ENCODE data around the gene RAB10. TPM values are rescaled to one million over a fixed set of nuclear protein-coding genes. Genes with fewer than 3 reads are reported as not detected.

The RAB10 gene
- total RNA-seq, 1 experiment from 2014 or later: 167 TPM

DNA sequence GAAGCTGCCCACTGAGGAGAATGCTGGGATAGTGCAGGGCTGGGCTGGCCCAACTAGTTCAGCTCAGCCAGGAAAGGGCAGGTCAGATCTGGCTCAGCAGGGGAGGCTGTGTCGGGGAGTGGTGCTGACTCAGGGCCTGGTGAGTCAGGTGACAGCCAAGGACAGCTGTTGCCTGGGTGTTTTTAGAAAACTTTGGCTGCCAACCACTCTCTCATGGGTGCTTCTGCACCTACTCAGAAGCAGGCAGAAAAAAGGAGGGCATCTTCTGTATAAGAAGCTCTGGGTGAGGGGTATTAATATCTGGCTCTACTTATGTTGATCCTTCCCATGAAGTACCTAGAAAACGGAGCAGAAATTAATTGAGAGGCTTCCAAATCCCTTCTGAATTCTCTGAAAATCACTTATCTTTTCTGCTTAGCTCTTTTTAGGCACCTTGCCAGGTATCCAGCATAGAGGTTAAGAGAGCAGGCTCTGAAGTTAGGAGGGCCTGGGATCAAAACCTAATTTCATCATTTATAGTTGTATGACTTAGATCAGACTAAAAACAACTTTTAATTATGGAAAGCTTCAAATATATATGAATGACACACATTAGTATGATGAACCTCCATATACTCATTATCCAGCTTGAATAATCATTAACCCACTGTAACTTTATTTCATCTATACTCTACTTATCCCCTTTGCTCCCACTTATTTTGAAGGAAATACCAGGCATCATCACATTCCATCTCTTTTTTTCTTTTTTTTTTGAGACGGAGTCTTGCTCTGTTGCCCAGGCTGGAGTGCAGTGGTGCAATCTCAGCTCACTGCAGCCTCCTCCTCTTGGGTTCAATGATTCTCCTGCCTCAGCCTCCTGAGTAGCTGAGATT, 15.5 kb upstream of the RAB10 start (continued):
- TF ChIP-seq, protein P1, sequence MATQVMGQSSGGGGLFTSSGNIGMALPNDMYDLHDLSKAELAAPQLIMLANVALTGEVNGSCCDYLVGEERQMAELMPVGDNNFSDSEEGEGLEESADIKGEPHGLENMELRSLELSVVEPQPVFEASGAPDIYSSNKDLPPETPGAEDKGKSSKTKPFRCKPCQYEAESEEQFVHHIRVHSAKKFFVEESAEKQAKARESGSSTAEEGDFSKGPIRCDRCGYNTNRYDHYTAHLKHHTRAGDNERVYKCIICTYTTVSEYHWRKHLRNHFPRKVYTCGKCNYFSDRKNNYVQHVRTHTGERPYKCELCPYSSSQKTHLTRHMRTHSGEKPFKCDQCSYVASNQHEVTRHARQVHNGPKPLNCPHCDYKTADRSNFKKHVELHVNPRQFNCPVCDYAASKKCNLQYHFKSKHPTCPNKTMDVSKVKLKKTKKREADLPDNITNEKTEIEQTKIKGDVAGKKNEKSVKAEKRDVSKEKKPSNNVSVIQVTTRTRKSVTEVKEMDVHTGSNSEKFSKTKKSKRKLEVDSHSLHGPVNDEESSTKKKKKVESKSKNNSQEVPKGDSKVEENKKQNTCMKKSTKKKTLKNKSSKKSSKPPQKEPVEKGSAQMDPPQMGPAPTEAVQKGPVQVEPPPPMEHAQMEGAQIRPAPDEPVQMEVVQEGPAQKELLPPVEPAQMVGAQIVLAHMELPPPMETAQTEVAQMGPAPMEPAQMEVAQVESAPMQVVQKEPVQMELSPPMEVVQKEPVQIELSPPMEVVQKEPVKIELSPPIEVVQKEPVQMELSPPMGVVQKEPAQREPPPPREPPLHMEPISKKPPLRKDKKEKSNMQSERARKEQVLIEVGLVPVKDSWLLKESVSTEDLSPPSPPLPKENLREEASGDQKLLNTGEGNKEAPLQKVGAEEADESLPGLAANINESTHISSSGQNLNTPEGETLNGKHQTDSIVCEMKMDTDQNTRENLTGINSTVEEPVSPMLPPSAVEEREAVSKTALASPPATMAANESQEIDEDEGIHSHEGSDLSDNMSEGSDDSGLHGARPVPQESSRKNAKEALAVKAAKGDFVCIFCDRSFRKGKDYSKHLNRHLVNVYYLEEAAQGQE (IDR thresholded peaks at IDR 0.05; ENCODE audit: low read depth): no peak
- TF ChIP-seq YY1 (IDR thresholded peaks at IDR 0.05; ENCODE audit: extremely low read depth, insufficient replicate concordance, low read depth, low read length): peak; percentile 55

DNA sequence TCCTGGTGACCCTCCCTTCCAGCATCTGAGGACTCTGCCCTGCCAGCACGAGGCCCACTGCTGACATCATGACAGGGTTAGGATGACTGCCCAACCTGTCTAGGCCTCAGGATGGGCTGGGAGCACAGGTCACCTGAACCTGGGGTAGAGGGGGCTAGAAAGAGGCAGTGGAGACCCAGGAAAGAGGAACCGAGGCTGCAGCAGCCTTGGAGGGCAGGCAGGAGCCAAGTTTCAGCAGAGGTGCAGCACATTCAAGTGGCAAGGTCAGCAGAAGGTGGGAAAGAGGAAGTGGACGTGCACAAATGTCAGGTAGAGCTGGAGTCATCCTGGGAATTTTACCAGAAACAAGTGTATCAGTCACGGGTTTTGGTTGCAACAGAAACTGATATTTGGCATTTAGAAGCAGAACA, 13.6 kb upstream of the RAB10 start:
- no peak for DNase-seq (ENCODE audit: low read depth, low spot score)
- intact Hi-C loops (cut with micrococcal nuclease): no loop called here
- Histone ChIP-seq H4K20me1 (ENCODE audit: insufficient read depth) (no peaks in the 10 kb centered on the region), H3K79me2 (ENCODE audit: insufficient read depth, low read length) (no peaks in the 10 kb centered on the region), H3K27me3 (ENCODE audit: insufficient read depth, low read length) (no peaks in the 10 kb centered on the region), H3K9me2 (ENCODE audit: insufficient read depth) (no peaks in the 10 kb centered on the region), H3K27ac (ENCODE audit: low read depth, low read length) (no peak overlapping the region), H3K4me2 (ENCODE audit: low read length) (no peak overlapping the region), H3K4me1 (ENCODE audit: control insufficient read depth in 1 of 2, insufficient read depth in 2 of 2, low read length in 2 of 2) (peaks cover 15 to 18% of the 10 kb centered on the region in 2 experiments), H2AFZ (ENCODE audit: low read depth, low read length, poor library complexity, severe bottlenecking) (no peak overlapping the region), H3K4me3 (replicated peaks in 1 of 2; ENCODE audit: low read depth in 1 of 2, low read length in 2 of 2) (no peak overlapping the region), H3K9me3 (ENCODE audit: control insufficient read depth in 1 of 2, insufficient read depth in 1 of 2, low read depth in 1 of 2, low read length in 2 of 2) (no peaks in the 10 kb centered on the region), H3K9ac (ENCODE audit: low read length) (no peak overlapping the region), H3K36me3 (ENCODE audit: control insufficient read depth in 1 of 2, insufficient read depth in 2 of 2, low read length in 2 of 2) (no peaks in the 10 kb centered on the region)
- ChIA-PET CTCF (no interaction called here), RAD21 (ENCODE audit: low non-redundant PET in 1 of 2, low total read pairs in 2 of 2, uncharacterized antibody in 2 of 2, unreplicated experiment in 2 of 2) (no interaction called here), POLR2A (no interaction called here)
- no TSS peak for BruUV-seq (replicated peaks)
- no peak for TF ChIP-seq EZH2phosphoT487 (IDR thresholded peaks at IDR 0.05; ENCODE audit: borderline replicate concordance)
- no peak for TF ChIP-seq EZH2 (IDR thresholded peaks at IDR 0.05)
- TF ChIP-seq CEBPB (IDR thresholded peaks at IDR 0.05; ENCODE audit: low read depth): no peak
- no peak for TF ChIP-seq ELF1 (IDR thresholded peaks at IDR 0.05; ENCODE audit: borderline replicate concordance, low read depth)
- TF ChIP-seq, protein P1 (IDR thresholded peaks at IDR 0.05; ENCODE audit: low read depth): no peak
- TF ChIP-seq SRF (IDR thresholded peaks at IDR 0.05; ENCODE audit: low read depth): no peak
- TF ChIP-seq YY1 (IDR thresholded peaks at IDR 0.05; ENCODE audit: extremely low read depth, insufficient replicate concordance, low read depth, low read length): no peak
- TF ChIP-seq POLR2A (IDR thresholded peaks at IDR 0.05; ENCODE audit: borderline replicate concordance, extremely low read depth, insufficient read depth, insufficient read length): no peak
- no peak for TF ChIP-seq TCF7L2 (IDR thresholded peaks at IDR 0.05; ENCODE audit: borderline replicate concordance, extremely low read depth, insufficient read depth, insufficient read length)
- TF ChIP-seq SIN3A (IDR thresholded peaks at IDR 0.05; ENCODE audit: low read depth): no peak
- no peak for ATAC-seq

All from HCT116 (cell line).